Non-pigmented ciliary epithelial cell (primary cell): ENCODE measurements around the gene CDC42EP5.
"Not testable (repeated sequence)": the region's sequence is repeated elsewhere in the genome, so short reads cannot be mapped to it uniquely, and the experiment has no call there.

Source experiments
- DNase-seq: peaks from one replicate; pipeline ENCODE4 v3.0.0-alpha.2; 2010; ENCODE audit warnings: low read depth

CDC42EP5 gene

GRCh38 chr19:54448040-54448773 is 24.9 kb downstream of the CDC42EP5 start:
- no peak for DNase-seq

- DNase-seq: not testable (repeated sequence)
Measured at GRCh38 chr19:54446349-54446748, 26.7 kb downstream of the CDC42EP5 start.

- DNase-seq: no peak
Measured at GRCh38 chr19:54444737-54445136, 28.4 kb downstream of the CDC42EP5 start.

GRCh38 chr19:54440641-54441040 is 32.5 kb downstream of the CDC42EP5 start:
- DNase-seq: no peak

GRCh38 chr19:54439174-54439851 is 33.8 kb downstream of the CDC42EP5 start:
- no peak for DNase-seq

GRCh38 chr19:54436628-54437252 is 36.4 kb downstream of the CDC42EP5 start:
- DNase-seq: no peak

- DNase-seq: no peak
Measured at GRCh38 chr19:54436031-54436523, 37.0 kb downstream of the CDC42EP5 start.

GRCh38 chr19:54435551-54436016 is 37.5 kb downstream of the CDC42EP5 start:
- no peak for DNase-seq

GRCh38 chr19:54434873-54435214 is 38.3 kb downstream of the CDC42EP5 start:
- no peak for DNase-seq

GRCh38 chr19:54434112-54434872 is 38.8 kb downstream of the CDC42EP5 start:
- DNase-seq: no peak

GRCh38 chr19:54433697-54434096 is 39.4 kb downstream of the CDC42EP5 start:
- no peak for DNase-seq

GRCh38 chr19:54432144-54432738 is 40.9 kb downstream of the CDC42EP5 start:
- no peak for DNase-seq

GRCh38 chr19:54431255-54431838 is 41.7 kb downstream of the CDC42EP5 start:
- DNase-seq: no peak

- DNase-seq: no peak
Measured at GRCh38 chr19:54430306-54431254, 42.5 kb downstream of the CDC42EP5 start.

- no peak for DNase-seq
Measured at GRCh38 chr19:54429545-54430227, 43.4 kb downstream of the CDC42EP5 start.

GRCh38 chr19:54429176-54429495 is 44.0 kb downstream of the CDC42EP5 start:
- no peak for DNase-seq

- DNase-seq: no peak
Measured at GRCh38 chr19:54428323-54429175, 44.5 kb downstream of the CDC42EP5 start.

- DNase-seq: no peak
Measured at GRCh38 chr19:54427586-54427985, 45.5 kb downstream of the CDC42EP5 start.
